Neural crest cell (in vitro differentiated cells): ENCODE data around the gene SLC6A11. TPM values are rescaled to one million over a fixed set of nuclear protein-coding genes. Genes with fewer than 3 reads are reported as not detected.

Experiments used
- DNase-seq: peaks from one replicate; pipeline ENCODE4 v3.0.0; 2021; ENCODE audit warnings: low read depth, mixed read lengths, low spot score
- H3K27ac Mint-ChIP-seq: one replicate; pipeline ENCODE4 v1.8.0; 2021; ENCODE audit warnings: mild to moderate bottlenecking, mixed read lengths; ENCODE audit not compliant: unreplicated experiment
- H3K27me3 Mint-ChIP-seq: 2 replicates; pipeline ENCODE4 v1.8.0; 2021; ENCODE audit warnings: low read depth, mild to moderate bottlenecking, mixed read lengths
- H3K36me3 Mint-ChIP-seq: 2 replicates; pipeline ENCODE4 v1.8.0; 2021; ENCODE audit warnings: low read depth, mild to moderate bottlenecking, mixed read lengths
- H3K4me1 Mint-ChIP-seq: 2 replicates; pipeline ENCODE4 v1.8.0; 2021; ENCODE audit warnings: mixed read lengths
- H3K4me3 Mint-ChIP-seq: one replicate; pipeline ENCODE4 v1.8.0; 2021; ENCODE audit warnings: mild to moderate bottlenecking, mixed read lengths
- H3K9me3 Mint-ChIP-seq: 2 replicates; pipeline ENCODE4 v1.8.0; 2021; ENCODE audit warnings: mixed read lengths
- CTCF ChIP-seq: fragments of 200-600 bp; sonication (generic); conservative IDR thresholded peaks from 2 replicates; pipeline ENCODE4 v1.5.0; 2021; ENCODE audit warnings: antibody characterized with exemption, mild to moderate bottlenecking
- total RNA-seq: library from RNA; stranded (reverse); gene quantifications from 2 replicates; pipeline ENCODE4 v1.2.1, GENCODE V29; 2021

The SLC6A11 gene
- total RNA-seq, 1 donor from 2014 or later, result 2.1 TPM

GRCh38 chr3:10873415-10873814, 57.4 kb downstream of the SLC6A11 start:
- no peak for DNase-seq
- H3K27me3 Mint-ChIP-seq, result peaks cover 60% of the 10 kb centered on the region
- no peak for TF ChIP-seq CTCF
- no peaks in the 10 kb centered on the region for H3K9me3 Mint-ChIP-seq
- no peaks in the 10 kb centered on the region for H3K36me3 Mint-ChIP-seq
- no peaks in the 10 kb centered on the region for H3K4me1 Mint-ChIP-seq
- H3K27ac Mint-ChIP-seq, result no peak overlapping the region
- no peak overlapping the region for H3K4me3 Mint-ChIP-seq

- no peak for DNase-seq
- Mint-ChIP-seq H3K27me3 (peaks cover 41% of the 10 kb centered on the region), H3K4me3 (no peak overlapping the region)
These were observed 59.9 kb downstream of the SLC6A11 start for GRCh38 chr3:10875914-10876313.

GRCh38 chr3:10876661-10877060, 60.6 kb downstream of the SLC6A11 start:
- peaks cover 36% of the 10 kb centered on the region for H3K27me3 Mint-ChIP-seq
- H3K4me3 Mint-ChIP-seq, result no peak overlapping the region
- no peaks in the 10 kb centered on the region for H3K4me1 Mint-ChIP-seq
- TF ChIP-seq CTCF, result no peak
- DNase-seq, result no peak
- H3K9me3 Mint-ChIP-seq, result no peaks in the 10 kb centered on the region
- H3K27ac Mint-ChIP-seq, result no peak overlapping the region
- no peaks in the 10 kb centered on the region for H3K36me3 Mint-ChIP-seq

More at GRCh38 chr3:10875914-10876313, 59.9 kb downstream of the SLC6A11 start:
- no peak for TF ChIP-seq CTCF
- Mint-ChIP-seq H3K4me1 (no peaks in the 10 kb centered on the region), H3K9me3 (no peaks in the 10 kb centered on the region), H3K36me3 (no peaks in the 10 kb centered on the region), H3K27ac (no peak overlapping the region)

GRCh38 chr3:10882851-10883250, 66.8 kb downstream of the SLC6A11 start:
- no peaks in the 10 kb centered on the region for H3K9me3 Mint-ChIP-seq
- DNase-seq, result no peak
- no peak for TF ChIP-seq CTCF
- no peaks in the 10 kb centered on the region for H3K4me1 Mint-ChIP-seq
- H3K27me3 Mint-ChIP-seq, result peaks cover 37% of the 10 kb centered on the region
- no peak overlapping the region for H3K27ac Mint-ChIP-seq
- no peak overlapping the region for H3K4me3 Mint-ChIP-seq
- H3K36me3 Mint-ChIP-seq, result peaks cover 3% of the 10 kb centered on the region

- Mint-ChIP-seq H3K27ac (no peak overlapping the region), H3K4me1 (no peaks in the 10 kb centered on the region), H3K27me3 (peaks cover 43% of the 10 kb centered on the region), H3K9me3 (no peaks in the 10 kb centered on the region), H3K4me3 (no peak overlapping the region), H3K36me3 (peaks cover 3% of the 10 kb centered on the region)
- DNase-seq, result peak; percentile 30
- peak; percentile 69 for TF ChIP-seq CTCF
These were observed 67.6 kb downstream of the SLC6A11 start for GRCh38 chr3:10883478-10884234.
